HepG2 (cell line): ENCODE measurements around the gene WEE1. TPM values are rescaled to one million over a fixed set of nuclear protein-coding genes. Genes with fewer than 3 reads are reported as not detected.

Source experiments
- BRCA1 ChIP-seq: sonication (generic); formaldehyde crosslinking; IDR thresholded peaks from 2 replicates; pipeline ENCODE4 v1.4.0; 2020; ENCODE audit warnings: missing genetic modification reagents
- DRAP1 ChIP-seq: IDR thresholded peaks from 2 replicates; pipeline ENCODE4 v1.6.1; 2016; ENCODE audit warnings: missing genetic modification reagents, missing compliant biosample characterization
- ELF4 ChIP-seq: sonication (generic); formaldehyde crosslinking; IDR thresholded peaks from 2 replicates; pipeline ENCODE4 v1.5.0; 2020; ENCODE audit warnings: missing genetic modification reagents, mild to moderate bottlenecking, moderate library complexity, borderline replicate concordance
- ETS1 ChIP-seq: sonication (generic); formaldehyde crosslinking; IDR thresholded peaks from 2 replicates; pipeline ENCODE4 v1.4.0; 2020; ENCODE audit warnings: missing genetic modification reagents
- HDAC6 ChIP-seq: fragments of 200-600 bp; sonication (generic); IDR thresholded peaks from 2 replicates; pipeline ENCODE4 v1.7.0; 2017; ENCODE audit warnings: mild to moderate bottlenecking, antibody characterized with exemption, low read length, low read depth
- PAF1 ChIP-seq: IDR thresholded peaks from 2 replicates; pipeline ENCODE4 v1.6.1; 2016; ENCODE audit warnings: missing genetic modification reagents, missing compliant biosample characterization
- RFX1 ChIP-seq: fragments of 450-650 bp; IDR thresholded peaks from 2 replicates; pipeline ENCODE4 v1.6.1; 2017
- RXRB ChIP-seq: IDR thresholded peaks from 2 replicates; pipeline ENCODE4 v1.6.1; 2016; ENCODE audit warnings: borderline replicate concordance, missing genetic modification reagents, missing compliant biosample characterization
- SIX1 ChIP-seq: sonication (generic); formaldehyde crosslinking; IDR thresholded peaks from 2 replicates; pipeline ENCODE4 v1.4.0; 2020; ENCODE audit warnings: missing genetic modification reagents, borderline replicate concordance
- SOX5 ChIP-seq: IDR thresholded peaks from 2 replicates; pipeline ENCODE4 v1.6.1; 2016; ENCODE audit warnings: borderline replicate concordance
- TCF12 ChIP-seq, 2 experiments: fragments of 450-650 bp in 1 of 2; sonication (generic) in 1 of 2; formaldehyde crosslinking in 1 of 2; IDR thresholded peaks; 2 replicates each; pipeline versions ENCODE4 v1.6.1 to v1.8.0; 2017 to 2022; ENCODE audit warnings: antibody characterized with exemption in 1 of 2, mild to moderate bottlenecking in 1 of 2, missing genetic modification reagents in 1 of 2, moderate library complexity in 1 of 2
- ZBTB8A ChIP-seq: sonication (generic); formaldehyde crosslinking; IDR thresholded peaks from 2 replicates; pipeline ENCODE4 v1.4.0; 2020; ENCODE audit warnings: mild to moderate bottlenecking, low read depth, missing genetic modification reagents, borderline replicate concordance
- ZNF513 ChIP-seq: sonication (generic); formaldehyde crosslinking; conservative IDR thresholded peaks from 2 replicates; pipeline ENCODE4 v1.5.0; 2020; ENCODE audit warnings: missing genetic modification reagents
- ZNF776 ChIP-seq: sonication (generic); formaldehyde crosslinking; IDR thresholded peaks from 2 replicates; pipeline ENCODE4 v1.4.0; 2020; ENCODE audit warnings: mild to moderate bottlenecking, missing genetic modification reagents
- ZNF878 ChIP-seq: sonication (generic); formaldehyde crosslinking; IDR thresholded peaks from 2 replicates; pipeline ENCODE4 v1.8.1; 2023; ENCODE audit warnings: mild to moderate bottlenecking, missing genetic modification reagents, moderate library complexity
- polyA plus RNA-seq, 8 experiments: library from polyadenylated mRNA; depleted of rRNA in 3 of 8; stranded (reverse) in 7 of 8; unstranded in 1 of 8; fragments of >200 nt; fragmentation: Illumina TruSeq in 4 of 8; extraction: Trizol in 4 of 8; gene quantifications; 2 replicates each; pipeline versions ENCODE4 v1.2.1 to v1.2.3, GENCODE V29; 2011 to 2016; ENCODE audit warnings: low read depth in 4 of 8, missing spikeins in 1 of 8, mixed read lengths in 1 of 8; ENCODE audit not compliant: insufficient read depth in 1 of 8
- total RNA-seq, 5 experiments: library from RNA; depleted of rRNA; stranded (reverse); fragments of >200 nt; fragmentation: Illumina TruSeq; extraction: Trizol; gene quantifications; 2 replicates each; pipeline ENCODE4 v1.2.3, GENCODE V29; 2016; ENCODE audit warnings: low read depth in 1 of 5
- TF ChIP-seq, protein P1 (sequence below): conservative IDR thresholded peaks from 2 replicates; pipeline ENCODE4 v1.6.1; 2018; ENCODE audit warnings: missing genetic modification reagents
- TF ChIP-seq, protein P2 (sequence below): sonication (generic); formaldehyde crosslinking; IDR thresholded peaks from 2 replicates; pipeline ENCODE4 v1.9.0; 2021; ENCODE audit warnings: mild to moderate bottlenecking, missing genetic modification reagents

The WEE1 gene
- total and polyA plus RNA-seq, 2 of the 13 experiments (the other 11 are each of a cell fraction or from before 2014, with no cell fraction given): 31.4 to 63.7 TPM

DNA sequence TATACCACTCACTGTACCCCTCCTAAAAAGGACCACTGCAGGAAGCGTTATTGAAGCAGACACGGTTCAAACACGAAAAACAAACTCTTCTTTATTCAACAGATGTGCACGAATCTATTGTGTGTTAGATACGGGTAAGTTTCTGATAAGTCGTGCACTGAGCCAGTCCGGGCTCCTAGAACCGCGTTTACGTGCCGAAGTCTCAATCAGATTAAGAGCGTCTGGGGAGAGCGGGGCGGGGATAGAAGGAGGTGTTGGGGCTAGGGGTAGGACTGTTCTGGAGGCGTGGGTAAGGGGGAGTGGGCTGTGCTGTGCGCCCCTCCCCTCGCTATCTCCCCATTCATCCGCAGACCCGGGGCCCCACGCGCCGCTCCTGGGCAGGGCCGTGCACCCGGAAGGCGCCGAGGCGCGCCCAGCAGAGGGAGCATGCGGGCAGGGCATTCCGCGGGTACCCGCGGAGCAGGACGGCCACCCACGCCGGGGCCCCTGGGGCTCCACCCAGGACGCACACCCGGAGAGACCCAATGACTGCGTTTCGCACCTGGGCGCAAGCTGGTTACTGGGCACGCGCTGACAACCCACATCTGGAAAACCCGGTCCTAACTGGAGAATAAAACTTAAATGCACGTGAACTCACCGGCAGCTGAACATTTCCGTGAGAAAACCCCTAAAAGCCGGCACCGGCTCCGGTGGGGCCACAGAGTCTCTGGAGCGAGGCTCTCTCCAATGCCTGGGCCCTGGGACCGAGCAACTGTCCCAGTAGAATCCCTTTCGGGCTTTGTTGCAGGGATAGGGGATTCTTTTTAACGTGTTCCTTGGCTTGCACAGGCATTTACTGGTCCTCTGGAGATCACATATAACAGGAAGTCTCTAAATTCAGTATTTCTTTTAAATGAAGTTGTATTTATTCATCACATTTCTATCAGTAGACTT, 40.6 kb downstream of the WEE1 start (continued):
- TF ChIP-seq, protein P1, sequence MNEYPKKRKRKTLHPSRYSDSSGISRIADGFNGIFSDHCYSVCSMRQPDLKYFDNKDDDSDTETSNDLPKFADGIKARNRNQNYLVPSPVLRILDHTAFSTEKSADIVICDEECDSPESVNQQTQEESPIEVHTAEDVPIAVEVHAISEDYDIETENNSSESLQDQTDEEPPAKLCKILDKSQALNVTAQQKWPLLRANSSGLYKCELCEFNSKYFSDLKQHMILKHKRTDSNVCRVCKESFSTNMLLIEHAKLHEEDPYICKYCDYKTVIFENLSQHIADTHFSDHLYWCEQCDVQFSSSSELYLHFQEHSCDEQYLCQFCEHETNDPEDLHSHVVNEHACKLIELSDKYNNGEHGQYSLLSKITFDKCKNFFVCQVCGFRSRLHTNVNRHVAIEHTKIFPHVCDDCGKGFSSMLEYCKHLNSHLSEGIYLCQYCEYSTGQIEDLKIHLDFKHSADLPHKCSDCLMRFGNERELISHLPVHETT (CRISPR knock-in tag): peak; percentile 68
- TF ChIP-seq HDAC6: no peak
- TF ChIP-seq RXRB: peak; percentile 32
- peak; percentile 31; the same call in 1 of the 2 replicates for TF ChIP-seq DRAP1 (CRISPR knock-in tag)
- TF ChIP-seq, protein P2, sequence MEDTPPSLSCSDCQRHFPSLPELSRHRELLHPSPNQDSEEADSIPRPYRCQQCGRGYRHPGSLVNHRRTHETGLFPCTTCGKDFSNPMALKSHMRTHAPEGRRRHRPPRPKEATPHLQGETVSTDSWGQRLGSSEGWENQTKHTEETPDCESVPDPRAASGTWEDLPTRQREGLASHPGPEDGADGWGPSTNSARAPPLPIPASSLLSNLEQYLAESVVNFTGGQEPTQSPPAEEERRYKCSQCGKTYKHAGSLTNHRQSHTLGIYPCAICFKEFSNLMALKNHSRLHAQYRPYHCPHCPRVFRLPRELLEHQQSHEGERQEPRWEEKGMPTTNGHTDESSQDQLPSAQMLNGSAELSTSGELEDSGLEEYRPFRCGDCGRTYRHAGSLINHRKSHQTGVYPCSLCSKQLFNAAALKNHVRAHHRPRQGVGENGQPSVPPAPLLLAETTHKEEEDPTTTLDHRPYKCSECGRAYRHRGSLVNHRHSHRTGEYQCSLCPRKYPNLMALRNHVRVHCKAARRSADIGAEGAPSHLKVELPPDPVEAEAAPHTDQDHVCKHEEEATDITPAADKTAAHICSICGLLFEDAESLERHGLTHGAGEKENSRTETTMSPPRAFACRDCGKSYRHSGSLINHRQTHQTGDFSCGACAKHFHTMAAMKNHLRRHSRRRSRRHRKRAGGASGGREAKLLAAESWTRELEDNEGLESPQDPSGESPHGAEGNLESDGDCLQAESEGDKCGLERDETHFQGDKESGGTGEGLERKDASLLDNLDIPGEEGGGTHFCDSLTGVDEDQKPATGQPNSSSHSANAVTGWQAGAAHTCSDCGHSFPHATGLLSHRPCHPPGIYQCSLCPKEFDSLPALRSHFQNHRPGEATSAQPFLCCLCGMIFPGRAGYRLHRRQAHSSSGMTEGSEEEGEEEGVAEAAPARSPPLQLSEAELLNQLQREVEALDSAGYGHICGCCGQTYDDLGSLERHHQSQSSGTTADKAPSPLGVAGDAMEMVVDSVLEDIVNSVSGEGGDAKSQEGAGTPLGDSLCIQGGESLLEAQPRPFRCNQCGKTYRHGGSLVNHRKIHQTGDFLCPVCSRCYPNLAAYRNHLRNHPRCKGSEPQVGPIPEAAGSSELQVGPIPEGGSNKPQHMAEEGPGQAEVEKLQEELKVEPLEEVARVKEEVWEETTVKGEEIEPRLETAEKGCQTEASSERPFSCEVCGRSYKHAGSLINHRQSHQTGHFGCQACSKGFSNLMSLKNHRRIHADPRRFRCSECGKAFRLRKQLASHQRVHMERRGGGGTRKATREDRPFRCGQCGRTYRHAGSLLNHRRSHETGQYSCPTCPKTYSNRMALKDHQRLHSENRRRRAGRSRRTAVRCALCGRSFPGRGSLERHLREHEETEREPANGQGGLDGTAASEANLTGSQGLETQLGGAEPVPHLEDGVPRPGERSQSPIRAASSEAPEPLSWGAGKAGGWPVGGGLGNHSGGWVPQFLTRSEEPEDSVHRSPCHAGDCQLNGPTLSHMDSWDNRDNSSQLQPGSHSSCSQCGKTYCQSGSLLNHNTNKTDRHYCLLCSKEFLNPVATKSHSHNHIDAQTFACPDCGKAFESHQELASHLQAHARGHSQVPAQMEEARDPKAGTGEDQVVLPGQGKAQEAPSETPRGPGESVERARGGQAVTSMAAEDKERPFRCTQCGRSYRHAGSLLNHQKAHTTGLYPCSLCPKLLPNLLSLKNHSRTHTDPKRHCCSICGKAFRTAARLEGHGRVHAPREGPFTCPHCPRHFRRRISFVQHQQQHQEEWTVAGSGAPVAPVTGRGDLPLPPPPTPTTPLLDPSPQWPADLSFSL (CRISPR knock-in tag): no peak
- TF ChIP-seq ZBTB8A (CRISPR knock-in tag): 0 out of 2 replicates have a peak, but pooled peaks have one; percentile 59
- 0 out of 2 replicates have a peak, but pooled peaks have one; percentile 37 for TF ChIP-seq ZNF513 (CRISPR knock-in tag)
- TF ChIP-seq TCF12 (IDR thresholded peaks at IDR 0.05): no peak
- TF ChIP-seq TCF12 (CRISPR knock-in tag; IDR thresholded peaks at IDR 0.05): no peak
- TF ChIP-seq ELF4 (CRISPR knock-in tag): peak; percentile 69; the same call in 1 of the 2 replicates
- 0 out of 2 replicates have a peak, but pooled peaks have one; percentile 14 for TF ChIP-seq ETS1
- 0 out of 2 replicates have a peak, but pooled peaks have one; percentile 47 for TF ChIP-seq ZNF878 (CRISPR knock-in tag)
- TF ChIP-seq PAF1: no peak
- TF ChIP-seq BRCA1 (CRISPR knock-in tag): peak; percentile 41; the same call in 1 of the 2 replicates
- no peak for TF ChIP-seq SOX5 (CRISPR knock-in tag)
- 0 out of 2 replicates have a peak, but pooled peaks have one; percentile 0 for TF ChIP-seq SIX1 (CRISPR knock-in tag)
- TF ChIP-seq ZNF776: no peak
- no peak for TF ChIP-seq RFX1
